GM12892 (cell line): ENCODE data around the gene RANBP1.
A peak's percentile ranks its signal among the peaks of the same experiment; 100 is the strongest.

ENCODE experiments used
- POLR2A ChIP-seq: IDR thresholded peaks from 2 replicates; pipeline ENCODE4 v1.6.1; 2011; ENCODE audit warnings: low read depth, low read length, control low read depth
- POLR2AphosphoS5 ChIP-seq: IDR thresholded peaks from 2 replicates; pipeline ENCODE4 v1.6.1; 2011; ENCODE audit warnings: low read depth, low read length, control low read depth

GRCh38 chr22:20124083-20124787 lies 8.3 kb downstream of the RANBP1 start:
- TF ChIP-seq POLR2A (0 out of 2 replicates have a peak, but pooled peaks have one; percentile 28), POLR2AphosphoS5 (no peak)
